ENCODE measurements around the gene TERC.

DNA sequence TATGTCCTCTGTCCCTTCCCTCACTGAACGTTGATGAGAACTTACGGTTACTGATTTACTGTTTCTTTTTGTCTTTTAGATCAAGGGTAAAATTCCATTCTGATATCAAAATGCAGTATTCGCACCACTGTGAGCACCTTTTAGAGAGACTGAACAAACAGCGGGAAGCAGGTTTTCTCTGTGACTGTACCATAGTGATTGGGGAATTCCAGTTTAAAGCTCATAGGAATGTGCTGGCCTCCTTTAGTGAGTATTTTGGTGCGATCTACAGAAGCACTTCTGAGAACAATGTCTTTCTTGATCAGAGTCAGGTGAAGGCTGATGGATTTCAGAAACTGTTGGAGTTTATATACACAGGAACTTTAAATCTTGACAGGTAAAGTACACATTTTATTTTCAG lies 9.3 kb upstream of the TERC start:
- TF ChIP-seq, protein P1, sequence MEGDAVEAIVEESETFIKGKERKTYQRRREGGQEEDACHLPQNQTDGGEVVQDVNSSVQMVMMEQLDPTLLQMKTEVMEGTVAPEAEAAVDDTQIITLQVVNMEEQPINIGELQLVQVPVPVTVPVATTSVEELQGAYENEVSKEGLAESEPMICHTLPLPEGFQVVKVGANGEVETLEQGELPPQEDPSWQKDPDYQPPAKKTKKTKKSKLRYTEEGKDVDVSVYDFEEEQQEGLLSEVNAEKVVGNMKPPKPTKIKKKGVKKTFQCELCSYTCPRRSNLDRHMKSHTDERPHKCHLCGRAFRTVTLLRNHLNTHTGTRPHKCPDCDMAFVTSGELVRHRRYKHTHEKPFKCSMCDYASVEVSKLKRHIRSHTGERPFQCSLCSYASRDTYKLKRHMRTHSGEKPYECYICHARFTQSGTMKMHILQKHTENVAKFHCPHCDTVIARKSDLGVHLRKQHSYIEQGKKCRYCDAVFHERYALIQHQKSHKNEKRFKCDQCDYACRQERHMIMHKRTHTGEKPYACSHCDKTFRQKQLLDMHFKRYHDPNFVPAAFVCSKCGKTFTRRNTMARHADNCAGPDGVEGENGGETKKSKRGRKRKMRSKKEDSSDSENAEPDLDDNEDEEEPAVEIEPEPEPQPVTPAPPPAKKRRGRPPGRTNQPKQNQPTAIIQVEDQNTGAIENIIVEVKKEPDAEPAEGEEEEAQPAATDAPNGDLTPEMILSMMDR (IDR thresholded peaks at IDR 0.05) = no peak
- no peak for TF ChIP-seq POLR2A (IDR thresholded peaks at IDR 0.05)

Measured in testis (tissue), 2 donors.